Ascending aorta (tissue), 2 donors: ENCODE measurements around the gene NCS1. TPM values are rescaled to one million over a fixed set of nuclear protein-coding genes. Genes with fewer than 3 reads are reported as not detected.

Experiments
- DNase-seq, 2 donors: peaks; one replicate each; pipeline ENCODE4 v3.0.0-alpha.2; 2019; ENCODE audit warnings: low spot score in 2 of 2
- H3K27ac ChIP-seq, 2 donors: fragments of 200-600 bp; sonication (generic); one replicate each; pipeline ENCODE4 v1.5.1; 2016 to 2017; ENCODE audit warnings: mild to moderate bottlenecking in 1 of 2
- H3K27me3 ChIP-seq: fragments of 200-600 bp; sonication (generic); one replicate; pipeline ENCODE4 v1.5.1; 2017
- H3K36me3 ChIP-seq, 2 donors: fragments of 200-600 bp; sonication (generic); one replicate each; pipeline ENCODE4 v1.5.1; 2016
- H3K4me1 ChIP-seq, 2 donors: fragments of 200-600 bp; sonication (generic); one replicate each; pipeline ENCODE4 v1.5.1; 2016 to 2017; ENCODE audit warnings: mild to moderate bottlenecking in 1 of 2
- H3K4me3 ChIP-seq, 2 donors: fragments of 200-600 bp; sonication (generic); one replicate each; pipeline ENCODE4 v1.5.1; 2016 to 2017; ENCODE audit warnings: mild to moderate bottlenecking in 1 of 2
- H3K9me3 ChIP-seq, 2 donors: fragments of 200-600 bp; sonication (generic); one replicate each; pipeline ENCODE4 v1.5.1; 2016
- CTCF ChIP-seq, 3 experiments: fragments of 200-600 bp in 2 of 3; fragments of 450-650 bp in 1 of 3; sonication (generic) in 2 of 3; IDR thresholded peaks; one replicate each; pipeline ENCODE4 v1.5.1; 2016 to 2019; ENCODE audit warnings: antibody characterized with exemption in 3 of 3, mild to moderate bottlenecking in 1 of 3, moderate library complexity in 1 of 3
- intact Hi-C: fragments of 100-400 bp; cut with DNase I; formaldehyde crosslinking; loops from one replicate; pipeline ENCODE4 v1.15.1; 2023
- total RNA-seq: library from RNA; depleted of rRNA; stranded (reverse); fragments of >200 nt; gene quantifications from one replicate; pipeline ENCODE4 v1.1.0, GENCODE V29; 2016

NCS1 gene
- total RNA-seq, 1 donor from 2014 or later = 34.7 TPM

GRCh38 chr9:130147910-130148309 is 24.3 kb upstream of the NCS1 start:
- Histone ChIP-seq H3K4me1 (peaks cover 0 to 14% of the 10 kb centered on the region in 2 donors), H3K4me3 (no peak overlapping the region), H3K9me3 (no peaks in the 10 kb centered on the region), H3K36me3 (no peaks in the 10 kb centered on the region), H3K27me3 (no peaks in the 10 kb centered on the region), H3K27ac (no peak overlapping the region)
- intact Hi-C loops = no loop called here
- TF ChIP-seq CTCF (IDR thresholded peaks at IDR 0.05) = no peak
- no peak for DNase-seq

GRCh38 chr9:130149031-130149430 is 23.2 kb upstream of the NCS1 start:
- intact Hi-C loops = no loop called here
- Histone ChIP-seq H3K9me3 (no peaks in the 10 kb centered on the region), H3K4me1 (peaks cover 0 to 11% of the 10 kb centered on the region in 2 donors), H3K4me3 (no peak overlapping the region), H3K27ac (no peak overlapping the region), H3K27me3 (no peaks in the 10 kb centered on the region), H3K36me3 (no peaks in the 10 kb centered on the region)
- no peak for TF ChIP-seq CTCF (IDR thresholded peaks at IDR 0.05)
- no peak for DNase-seq

- Histone ChIP-seq H3K27me3 (no peaks in the 10 kb centered on the region), H3K4me3 (no peak overlapping the region), H3K36me3 (no peaks in the 10 kb centered on the region), H3K4me1 (peaks cover 0 to 6% of the 10 kb centered on the region in 2 donors), H3K27ac (no peak overlapping the region), H3K9me3 (no peaks in the 10 kb centered on the region)
- DNase-seq = no peak
- no peak for TF ChIP-seq CTCF (IDR thresholded peaks at IDR 0.05)
- intact Hi-C loops = no loop called here
Measured at GRCh38 chr9:130149654-130150286, 22.4 kb upstream of the NCS1 start.

- Histone ChIP-seq H3K4me3 (no peak overlapping the region), H3K27ac (no peak overlapping the region), H3K27me3 (no peaks in the 10 kb centered on the region), H3K9me3 (no peaks in the 10 kb centered on the region), H3K36me3 (no peaks in the 10 kb centered on the region), H3K4me1 (no peaks in the 10 kb centered on the region)
- intact Hi-C loops = no loop called here
- TF ChIP-seq CTCF (IDR thresholded peaks at IDR 0.05) = no peak
- DNase-seq = no peak
Measured at GRCh38 chr9:130150779-130151382, 21.3 kb upstream of the NCS1 start.

DNA sequence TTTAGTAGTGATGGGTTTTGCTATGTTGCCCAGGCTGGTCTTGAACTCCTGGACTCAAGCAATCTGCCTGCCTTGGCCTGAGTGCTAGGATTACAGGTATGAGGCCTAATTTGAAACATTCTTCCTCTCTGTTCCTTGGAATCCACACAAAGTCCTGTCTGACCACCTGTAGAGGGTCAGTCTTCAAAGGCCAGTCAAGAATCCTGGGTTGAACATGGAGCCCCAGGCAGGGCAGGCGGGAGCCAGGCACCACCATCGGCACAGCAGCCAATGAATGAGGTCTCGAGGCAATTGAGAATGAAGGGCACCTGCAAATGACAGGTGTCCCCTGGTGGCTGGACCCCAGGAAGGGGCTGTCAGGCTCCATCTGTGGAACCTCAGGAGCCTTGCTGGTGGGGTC is 17.4 kb upstream of the NCS1 start:
- Histone ChIP-seq H3K27ac (no peak overlapping the region), H3K36me3 (no peaks in the 10 kb centered on the region), H3K4me1 (no peaks in the 10 kb centered on the region), H3K27me3 (no peaks in the 10 kb centered on the region), H3K9me3 (no peaks in the 10 kb centered on the region), H3K4me3 (no peak overlapping the region)
- no peak for TF ChIP-seq CTCF (IDR thresholded peaks at IDR 0.05)
- no peak for DNase-seq
- intact Hi-C loops = loop anchor here (5.0 kb wide), 1 partner anchor 48 kb away; no protein-coding TSS in a partner anchor
